HL-60 (cell line): ENCODE measurements around the gene CRMP1.

Experiments used
- DNase-seq, 2 experiments: peaks; one replicate each; pipeline ENCODE4 v3.0.0-alpha.2; 2010 to 2020; ENCODE audit warnings: low read depth in 1 of 2, low spot score in 1 of 2
- H3K27ac ChIP-seq: fragments of 250-450 bp; sonication (Bioruptor Pico); replicated peaks from 2 replicates; pipeline ENCODE4 v1.5.1; 2020; ENCODE audit warnings: mild to moderate bottlenecking, moderate library complexity
- H3K27me3 ChIP-seq: fragments of 250-450 bp; sonication (Bioruptor Pico); 2 replicates; pipeline ENCODE4 v1.5.1; 2021; ENCODE audit warnings: mild to moderate bottlenecking, moderate library complexity; ENCODE audit not compliant: insufficient read depth, poor library complexity, severe bottlenecking
- H3K4me3 ChIP-seq: replicated peaks from 2 replicates; pipeline ENCODE4 v1.5.1; 2011; ENCODE audit warnings: mild to moderate bottlenecking, control low read depth, low read length; ENCODE audit not compliant: insufficient read depth
- CTCF ChIP-seq: IDR thresholded peaks from one replicate; pipeline ENCODE4 v1.5.1; 2011; ENCODE audit warnings: low read length, control low read depth, inconsistent platforms; ENCODE audit not compliant: insufficient read depth
- GABPA ChIP-seq: IDR thresholded peaks from 2 replicates; pipeline ENCODE4 v1.6.1; 2012; ENCODE audit warnings: low read depth
- POLR2AphosphoS5 ChIP-seq: IDR thresholded peaks from 2 replicates; pipeline ENCODE4 v1.6.1; 2012; ENCODE audit warnings: low read depth
- SPI1 ChIP-seq: IDR thresholded peaks from 2 replicates; pipeline ENCODE4 v1.6.1; 2012; ENCODE audit warnings: low read depth, mild to moderate bottlenecking, borderline replicate concordance
- TF ChIP-seq, protein P1 (sequence below): IDR thresholded peaks from 2 replicates; pipeline ENCODE4 v1.6.1; 2012; ENCODE audit warnings: low read depth; ENCODE audit not compliant: insufficient replicate concordance

CRMP1 gene

DNA sequence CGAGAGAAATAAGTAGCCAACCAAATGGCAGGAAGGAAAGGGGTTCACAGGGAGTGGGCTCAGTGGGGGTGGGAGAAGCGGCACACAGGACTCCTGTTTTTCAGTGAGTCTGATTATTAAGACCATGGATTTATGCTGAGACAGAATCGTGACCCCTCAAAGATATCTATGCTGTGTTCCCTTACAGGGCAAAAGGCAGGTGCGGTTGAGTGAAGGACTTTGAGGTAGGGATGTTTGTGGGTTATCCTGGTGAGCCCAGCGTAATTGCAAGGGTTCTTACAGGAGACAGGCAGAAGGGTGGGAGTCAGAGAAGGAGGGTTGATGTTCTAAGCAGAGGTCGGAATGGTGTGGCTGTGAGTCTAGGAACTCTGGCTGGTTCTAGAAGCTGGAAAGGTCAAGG is 108.9 kb downstream of the CRMP1 start:
- TF ChIP-seq GABPA (no peak), POLR2AphosphoS5 (no peak), SPI1 (no peak), CTCF (no peak)
- TF ChIP-seq, protein P1, sequence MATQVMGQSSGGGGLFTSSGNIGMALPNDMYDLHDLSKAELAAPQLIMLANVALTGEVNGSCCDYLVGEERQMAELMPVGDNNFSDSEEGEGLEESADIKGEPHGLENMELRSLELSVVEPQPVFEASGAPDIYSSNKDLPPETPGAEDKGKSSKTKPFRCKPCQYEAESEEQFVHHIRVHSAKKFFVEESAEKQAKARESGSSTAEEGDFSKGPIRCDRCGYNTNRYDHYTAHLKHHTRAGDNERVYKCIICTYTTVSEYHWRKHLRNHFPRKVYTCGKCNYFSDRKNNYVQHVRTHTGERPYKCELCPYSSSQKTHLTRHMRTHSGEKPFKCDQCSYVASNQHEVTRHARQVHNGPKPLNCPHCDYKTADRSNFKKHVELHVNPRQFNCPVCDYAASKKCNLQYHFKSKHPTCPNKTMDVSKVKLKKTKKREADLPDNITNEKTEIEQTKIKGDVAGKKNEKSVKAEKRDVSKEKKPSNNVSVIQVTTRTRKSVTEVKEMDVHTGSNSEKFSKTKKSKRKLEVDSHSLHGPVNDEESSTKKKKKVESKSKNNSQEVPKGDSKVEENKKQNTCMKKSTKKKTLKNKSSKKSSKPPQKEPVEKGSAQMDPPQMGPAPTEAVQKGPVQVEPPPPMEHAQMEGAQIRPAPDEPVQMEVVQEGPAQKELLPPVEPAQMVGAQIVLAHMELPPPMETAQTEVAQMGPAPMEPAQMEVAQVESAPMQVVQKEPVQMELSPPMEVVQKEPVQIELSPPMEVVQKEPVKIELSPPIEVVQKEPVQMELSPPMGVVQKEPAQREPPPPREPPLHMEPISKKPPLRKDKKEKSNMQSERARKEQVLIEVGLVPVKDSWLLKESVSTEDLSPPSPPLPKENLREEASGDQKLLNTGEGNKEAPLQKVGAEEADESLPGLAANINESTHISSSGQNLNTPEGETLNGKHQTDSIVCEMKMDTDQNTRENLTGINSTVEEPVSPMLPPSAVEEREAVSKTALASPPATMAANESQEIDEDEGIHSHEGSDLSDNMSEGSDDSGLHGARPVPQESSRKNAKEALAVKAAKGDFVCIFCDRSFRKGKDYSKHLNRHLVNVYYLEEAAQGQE: no peak
- DNase-seq: no peak
- Histone ChIP-seq H3K27ac (no peak overlapping the region), H3K27me3 (no peaks in the 10 kb centered on the region), H3K4me3 (no peak overlapping the region)

DNA sequence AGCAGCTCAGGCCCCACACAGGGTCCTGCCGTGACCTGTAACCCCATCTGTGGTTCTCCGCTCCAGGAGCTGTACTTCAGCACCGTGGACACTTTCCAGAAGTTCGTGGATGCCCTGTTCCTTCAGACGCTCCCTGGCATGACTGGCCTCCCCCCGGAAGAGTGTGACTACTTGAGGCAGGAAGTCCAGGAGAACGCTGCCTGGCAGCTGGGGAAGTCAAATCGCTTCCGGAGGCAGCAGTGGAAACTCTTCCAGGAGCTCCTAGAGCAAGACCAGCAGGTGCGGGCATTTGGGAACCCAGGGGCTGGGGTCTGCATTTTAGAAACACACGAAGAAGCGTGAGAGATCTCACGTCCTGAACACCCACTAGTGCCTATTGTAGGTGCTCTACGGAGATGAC is 109.4 kb downstream of the CRMP1 start:
- no peak for DNase-seq
- Histone ChIP-seq H3K27me3 (no peaks in the 10 kb centered on the region), H3K27ac (no peak overlapping the region), H3K4me3 (no peak overlapping the region)
- TF ChIP-seq SPI1 (no peak), GABPA (no peak), POLR2AphosphoS5 (no peak), CTCF (no peak)
- TF ChIP-seq, protein P1: no peak

- H3K27me3 ChIP-seq: no peaks in the 10 kb centered on the region
- no peak overlapping the region for H3K27ac ChIP-seq
- H3K4me3 ChIP-seq: no peak overlapping the region
- TF ChIP-seq CTCF (no peak), GABPA (no peak), SPI1 (no peak), POLR2AphosphoS5 (no peak)
- TF ChIP-seq, protein P1: no peak
- no peak for DNase-seq
Measured at GRCh38 chr4:5782829-5783476, 109.9 kb downstream of the CRMP1 start.
